Activated CD4-positive, alpha-beta T cell treated with anti-CD3 and anti-CD28 coated beads for 4 hours (primary cell): ENCODE data around the gene LMAN2.
"Not testable (repeated sequence)": the region's sequence is repeated elsewhere in the genome, so short reads cannot be mapped to it uniquely, and the experiment has no call there.

Experiments
- DNase-seq, 2 donors: peaks; one replicate each; pipeline ENCODE4 v3.0.0-alpha.2; 2020

LMAN2 gene

GRCh38 chr5:177362610-177363507 is 11.4 kb upstream of the LMAN2 start:
- DNase-seq: peak; percentile 64 to 73

- no peak for DNase-seq
Measured at GRCh38 chr5:177362292-177362609, 10.8 kb upstream of the LMAN2 start.

- no peak for DNase-seq
Measured at GRCh38 chr5:177361418-177362291, 10.2 kb upstream of the LMAN2 start.

- not testable (repeated sequence) for DNase-seq
Measured at GRCh38 chr5:177360740-177361139, 9.3 kb upstream of the LMAN2 start.

GRCh38 chr5:177359860-177360259 is 8.4 kb upstream of the LMAN2 start:
- no peak for DNase-seq

- DNase-seq: no peak
Measured at GRCh38 chr5:177359451-177359851, 8.0 kb upstream of the LMAN2 start.

GRCh38 chr5:177358370-177358819 is 6.9 kb upstream of the LMAN2 start:
- no peak for DNase-seq

- peak; percentile 67 to 69 for DNase-seq
Measured at GRCh38 chr5:177357459-177358351, 6.2 kb upstream of the LMAN2 start, which contains the start of gene RGS14. Gene RGS14 (plus strand): TSS chr5:177357924. CDS start chr5:177358025, 101 bp downstream.

GRCh38 chr5:177357146-177357458 is 5.6 kb upstream of the LMAN2 start:
- no peak for DNase-seq

- DNase-seq: no peak
Measured at GRCh38 chr5:177356746-177357145, 5.3 kb upstream of the LMAN2 start.

- DNase-seq: no peak
Measured at GRCh38 chr5:177355868-177356168, 4.3 kb upstream of the LMAN2 start.

- DNase-seq: no peak
Measured at GRCh38 chr5:177355162-177355867, 3.8 kb upstream of the LMAN2 start.

GRCh38 chr5:177354711-177355110 is 3.2 kb upstream of the LMAN2 start:
- DNase-seq: no peak

GRCh38 chr5:177354256-177354655 is 2.8 kb upstream of the LMAN2 start:
- no peak for DNase-seq

GRCh38 chr5:177353093-177353492 is 1.6 kb upstream of the LMAN2 start:
- no peak for DNase-seq

GRCh38 chr5:177350776-177351391 is 584 bp downstream of the LMAN2 start:
- no peak for DNase-seq

- no peak for DNase-seq
Measured at GRCh38 chr5:177349762-177350161, 1.7 kb downstream of the LMAN2 start.

GRCh38 chr5:177349362-177349647 is 2.2 kb downstream of the LMAN2 start:
- DNase-seq: no peak

GRCh38 chr5:177347699-177348098 is 3.8 kb downstream of the LMAN2 start:
- DNase-seq: no peak

- no peak for DNase-seq
Measured at GRCh38 chr5:177346820-177347219, 4.6 kb downstream of the LMAN2 start.

GRCh38 chr5:177344891-177345290 is 6.6 kb downstream of the LMAN2 start:
- DNase-seq: no peak

GRCh38 chr5:177343777-177344176 is 7.7 kb downstream of the LMAN2 start:
- DNase-seq: no peak
